ENCODE results near the gene CD79A. TPM values are rescaled to one million over a fixed set of nuclear protein-coding genes. Genes with fewer than 3 reads are reported as not detected.

CD79A gene
- total RNA-seq, result not detected in 2 replicates

GRCh38 chr19:41876847-41877832 is at the start of gene CD79A:
TSS of gene CD79A (plus strand) at chr19:41877279. CDS start at chr19:41877305, 26 bp downstream.

GRCh38 chr19:41844601-41845000 is 32.5 kb upstream of the CD79A start, which contains the start of gene LYPD4:
TSS of gene LYPD4 (minus strand) at chr19:41844683. CDS start at chr19:41839285, 5,398 bp downstream.

GRCh38 chr19:41845001-41845050 is 32.3 kb upstream of the CD79A start, which contains the start of gene DMRTC2:
TSS of gene DMRTC2 (plus strand) at chr19:41845042. CDS start at chr19:41847429, 2,387 bp downstream.

GRCh38 chr19:41859618-41860418 is 17.3 kb upstream of the CD79A start, which contains the start of gene RPS19:
TSS of gene RPS19 (plus strand) at chr19:41860255. CDS start at chr19:41860775, 520 bp downstream.

GRCh38 chr19:41882568-41883462 is 5.7 kb downstream of the CD79A start, which contains the start of gene ARHGEF1:
TSS of gene ARHGEF1 (plus strand) at chr19:41883184. CDS start at chr19:41888083, 4,899 bp downstream.

GRCh38 chr19:41928221-41928683 is 51.2 kb downstream of the CD79A start, which contains the start of gene ERFL:
TSS of gene ERFL (minus strand) at chr19:41928449. CDS start at chr19:41912919, 15,530 bp downstream.

Other genes starting within 250 kb of the CD79A start
- not detected in 2 replicates for gene CEACAM7, start 189.0 kb upstream of the CD79A start, total RNA-seq
- not detected in 2 replicates for gene CEACAM5, start 168.7 kb upstream of the CD79A start, total RNA-seq
- gene CEACAM6, start 121.7 kb upstream of the CD79A start, total RNA-seq, result not detected in 2 replicates
- not detected in 2 replicates for gene CEACAM3, start 80.7 kb upstream of the CD79A start, total RNA-seq
- not detected in 2 replicates for gene LYPD4, start 32.6 kb upstream of the CD79A start, total RNA-seq
- not detected in 2 replicates for gene DMRTC2, start 32.2 kb upstream of the CD79A start, total RNA-seq
- 935 and 1,538 TPM in 2 replicates for gene RPS19, start 17.0 kb upstream of the CD79A start, total RNA-seq
- gene ARHGEF1, start 5.9 kb downstream of the CD79A start, total RNA-seq, result 37.6 and 50.6 TPM in 2 replicates
- 0.06 TPM in 1 of 2 replicates, not detected in the other for gene ERFL, start 51.2 kb downstream of the CD79A start, total RNA-seq
- gene RABAC1, start 82.0 kb downstream of the CD79A start, total RNA-seq, result 246 and 282 TPM in 2 replicates
- gene ATP1A3, start 117.0 kb downstream of the CD79A start, total RNA-seq, result 0.05 TPM in 1 of 2 replicates, not detected in the other
- gene GRIK5, start 192.9 kb downstream of the CD79A start, total RNA-seq, result not detected in 2 replicates
- 14.9 and 15.5 TPM in 2 replicates for gene ZNF574, start 198.9 kb downstream of the CD79A start, total RNA-seq